ENCODE data around the gene PCNX1.
"Not testable (repeated sequence)": the region's sequence is repeated elsewhere in the genome, so short reads cannot be mapped to it uniquely, and the experiment has no call there.

PCNX1 gene

GRCh38 chr14:70917633-70918032 lies 10.4 kb downstream of the PCNX1 start:
- no peak for DNase-seq

- no peak for DNase-seq
Measured at GRCh38 chr14:70919774-70920173, 12.5 kb downstream of the PCNX1 start.

- DNase-seq = no peak
Measured at GRCh38 chr14:70920608-70921007, 13.3 kb downstream of the PCNX1 start.

- DNase-seq = no peak
Measured at GRCh38 chr14:70921669-70922068, 14.4 kb downstream of the PCNX1 start.

- no peak for DNase-seq
Measured at GRCh38 chr14:70924521-70924920, 17.3 kb downstream of the PCNX1 start.

GRCh38 chr14:70926235-70926830 lies 19.1 kb downstream of the PCNX1 start:
- no peak for DNase-seq

GRCh38 chr14:70931008-70931407 lies 23.7 kb downstream of the PCNX1 start:
- no peak for DNase-seq

- no peak for DNase-seq
Measured at GRCh38 chr14:70934084-70934483, 26.8 kb downstream of the PCNX1 start.

DNA sequence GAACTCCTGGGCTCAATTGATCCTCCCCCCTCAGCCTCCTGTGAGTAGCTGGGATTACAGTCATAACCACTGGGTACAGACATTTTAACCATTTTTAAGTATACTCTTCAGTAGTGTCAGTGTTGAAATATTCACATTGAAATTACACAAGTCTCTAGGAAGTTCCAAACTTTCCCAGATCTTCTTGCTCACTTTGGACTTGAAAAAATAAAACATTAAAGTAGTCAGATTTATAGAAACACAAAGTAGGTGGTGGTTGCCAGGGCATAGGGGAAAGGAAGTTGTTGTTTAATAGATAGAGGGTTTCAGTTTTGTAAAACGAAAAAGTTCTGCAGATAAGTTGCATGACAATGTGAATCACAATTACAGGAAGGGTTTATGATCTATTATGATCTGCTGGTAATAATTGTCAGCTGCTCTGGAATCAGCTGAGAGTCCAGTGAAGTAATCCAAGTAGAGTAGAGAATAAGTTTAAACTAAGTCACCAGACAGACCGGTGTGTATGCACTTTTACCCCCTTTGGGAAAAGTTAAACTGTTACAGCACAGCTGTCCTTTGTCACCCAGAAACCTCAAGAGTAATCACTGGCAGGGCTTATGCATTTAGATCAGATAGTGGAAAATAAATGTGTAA lies 27.4 kb downstream of the PCNX1 start:
- no peak for DNase-seq

DNA sequence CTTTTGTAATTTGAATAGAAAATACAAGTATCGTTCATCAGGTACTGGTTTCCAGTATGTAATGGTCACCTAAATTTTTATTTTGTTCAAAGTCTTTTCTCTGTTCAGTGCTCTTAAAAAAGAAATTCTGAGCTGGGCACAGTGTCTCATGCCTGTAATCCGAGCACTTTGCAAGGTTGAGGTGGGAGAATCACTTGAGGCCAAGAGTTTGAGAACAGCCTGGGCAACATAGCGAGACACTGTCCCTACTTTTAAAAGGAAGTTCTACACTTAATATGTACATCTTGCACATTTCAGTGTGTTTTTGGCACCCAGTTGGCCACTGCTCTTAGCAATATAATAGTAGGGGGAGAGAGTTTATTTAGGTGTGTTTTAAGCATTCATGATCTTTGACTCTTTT lies 27.9 kb downstream of the PCNX1 start:
- DNase-seq = no peak

DNA sequence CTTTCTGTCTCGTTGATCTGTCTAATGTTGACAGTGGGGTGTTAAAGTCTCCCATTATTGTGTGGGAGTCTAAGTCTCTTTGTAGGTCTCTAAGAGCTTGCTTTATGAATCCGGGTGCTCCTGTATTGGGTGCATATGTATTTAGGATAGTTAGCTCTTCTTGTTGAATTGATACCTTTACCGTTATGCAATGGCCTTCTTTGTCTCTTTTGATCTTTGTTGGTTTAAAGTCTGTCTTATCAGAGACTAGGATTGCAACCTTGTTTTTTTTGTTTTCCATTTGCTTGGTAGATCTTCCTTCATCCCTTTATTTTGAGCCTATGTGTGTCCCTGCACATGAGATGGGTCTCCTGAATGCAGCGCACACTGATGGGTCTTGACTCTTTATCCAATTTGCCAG lies 32.4 kb downstream of the PCNX1 start:
- DNase-seq = not testable (repeated sequence)

DNA sequence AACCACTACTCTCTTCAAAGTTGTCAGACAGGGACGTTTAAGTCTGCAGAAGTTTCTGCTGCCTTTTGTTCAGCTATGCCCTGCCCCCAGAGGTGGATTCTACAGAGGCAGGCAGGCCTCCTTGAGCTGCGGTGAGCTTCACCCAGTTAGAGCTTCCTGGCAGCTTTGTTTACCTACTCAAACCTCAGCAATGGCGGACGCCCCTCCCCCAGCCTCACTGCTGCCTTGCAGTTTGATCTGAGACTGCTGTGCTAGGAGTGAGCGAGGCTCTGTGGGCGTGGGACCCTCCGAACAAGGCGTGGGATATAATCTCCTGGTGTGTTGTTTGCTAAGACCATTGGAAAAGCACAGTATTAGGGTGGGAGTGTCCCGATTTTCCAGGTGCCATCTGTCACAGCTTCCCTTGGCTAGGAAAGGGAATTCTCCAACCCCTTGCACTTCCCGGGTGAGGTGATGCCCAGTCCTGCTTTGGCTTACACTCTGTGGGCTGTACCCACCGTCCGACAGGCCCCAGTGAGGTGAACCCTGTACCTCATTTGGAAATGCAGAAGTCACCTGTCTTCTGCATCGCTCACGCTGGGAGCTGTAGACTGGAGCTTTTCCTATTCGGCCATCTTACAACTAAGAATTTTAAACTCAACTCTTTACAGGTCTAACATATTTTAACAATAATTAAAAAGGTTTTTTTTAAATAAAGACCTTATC lies 34.5 kb downstream of the PCNX1 start:
- not testable (repeated sequence) for DNase-seq

- DNase-seq = no peak
Measured at GRCh38 chr14:70942342-70942706, 35.1 kb downstream of the PCNX1 start.

- DNase-seq = not testable (repeated sequence)
Measured at GRCh38 chr14:70942721-70943120, 35.5 kb downstream of the PCNX1 start.

DNA sequence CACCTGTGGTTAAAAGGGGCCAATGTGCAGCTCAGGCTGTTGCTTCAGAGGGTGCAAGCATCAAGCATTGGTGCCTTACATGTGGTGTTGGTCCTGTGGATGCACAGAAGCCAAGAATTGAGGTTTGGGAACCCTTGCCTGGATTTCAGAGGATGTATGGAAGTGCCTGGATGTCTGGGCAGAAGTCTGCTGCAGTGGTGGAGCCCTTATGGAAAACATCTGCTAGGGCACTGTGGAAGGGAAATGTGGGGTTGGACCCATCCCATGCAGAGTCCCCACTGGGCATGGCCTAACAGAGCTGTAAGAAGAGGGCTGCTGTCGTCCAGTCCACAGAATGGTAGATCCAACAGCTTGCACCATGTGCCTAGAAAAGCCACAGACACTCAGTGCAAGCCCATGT lies 36.6 kb downstream of the PCNX1 start:
- DNase-seq = no peak

- no peak for DNase-seq
Measured at GRCh38 chr14:70947739-70948138, 40.5 kb downstream of the PCNX1 start.

GRCh38 chr14:70952485-70952884 lies 45.2 kb downstream of the PCNX1 start:
- DNase-seq = no peak

GRCh38 chr14:70954068-70954467 lies 46.8 kb downstream of the PCNX1 start:
- DNase-seq = no peak

- no peak for DNase-seq
Measured at GRCh38 chr14:70955543-70956480, 48.6 kb downstream of the PCNX1 start.

GRCh38 chr14:70956511-70956910 lies 49.3 kb downstream of the PCNX1 start:
- no peak for DNase-seq

DNA sequence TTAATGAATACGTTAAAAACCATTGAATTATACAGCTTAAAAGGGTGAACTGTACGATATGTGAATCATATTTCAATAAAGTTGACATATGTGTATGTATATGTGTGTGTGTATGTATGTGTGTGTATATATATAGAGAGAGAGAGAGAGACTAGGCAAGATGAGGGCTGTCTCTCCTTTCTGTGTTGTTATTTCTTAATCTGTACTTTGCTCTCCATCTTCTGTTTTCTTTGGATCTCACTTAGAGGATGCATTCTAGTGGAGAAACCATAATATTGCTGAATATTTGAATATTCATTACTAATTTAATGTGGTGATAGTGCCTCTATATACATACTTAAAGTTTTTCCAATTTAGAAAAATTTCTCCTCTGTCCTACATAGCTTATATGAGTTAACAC lies 50.5 kb downstream of the PCNX1 start:
- DNase-seq = no peak

- DNase-seq = no peak
Measured at GRCh38 chr14:70962935-70963334, 55.7 kb downstream of the PCNX1 start.

GRCh38 chr14:70964492-70964891 lies 57.2 kb downstream of the PCNX1 start:
- DNase-seq = no peak
